GM12891 (cell line): Measurements from ENCODE around the gene MND1.

ENCODE experiments used
- PAX5 ChIP-seq: IDR thresholded peaks from 2 replicates; pipeline ENCODE4 v1.6.1; 2011; ENCODE audit warnings: low read length, moderate library complexity, mild to moderate bottlenecking; ENCODE audit not compliant: insufficient read depth, severe bottlenecking
- POLR2A ChIP-seq: IDR thresholded peaks from 2 replicates; pipeline ENCODE4 v1.6.1; 2011; ENCODE audit warnings: low read depth, low read length, control low read depth
- POLR2AphosphoS5 ChIP-seq: IDR thresholded peaks from 2 replicates; pipeline ENCODE4 v1.6.1; 2011; ENCODE audit warnings: low read depth, low read length, control low read depth
- POU2F2 ChIP-seq: IDR thresholded peaks from 2 replicates; pipeline ENCODE4 v1.6.1; 2011; ENCODE audit warnings: low read depth, mild to moderate bottlenecking, control low read depth, low read length, moderate library complexity
- TAF1 ChIP-seq: IDR thresholded peaks from 2 replicates; pipeline ENCODE4 v1.6.1; 2011; ENCODE audit warnings: low read depth, low read length, control low read depth

DNA sequence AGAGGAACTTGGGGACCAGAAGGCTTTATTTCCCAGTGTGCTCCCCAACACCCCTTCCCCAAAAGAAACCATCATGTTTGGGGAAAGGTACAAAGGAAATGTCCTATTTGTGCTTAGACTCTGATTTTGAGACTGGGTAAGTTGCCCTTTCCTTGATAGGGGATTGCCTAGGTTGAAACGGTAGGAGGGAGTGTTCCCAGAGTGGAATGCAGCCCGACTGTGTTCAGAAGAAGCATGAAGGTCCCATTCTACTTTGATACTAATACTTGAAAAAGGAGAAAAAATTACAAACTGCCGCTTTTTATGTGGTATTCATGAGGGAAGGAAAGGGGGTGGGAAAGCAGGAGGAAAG, 89.2 kb downstream of the MND1 start:
- no peak for TF ChIP-seq POLR2A
- no peak for TF ChIP-seq POLR2AphosphoS5
- 0 out of 2 replicates have a peak, but pooled peaks have one; percentile 31 for TF ChIP-seq POU2F2
- TF ChIP-seq PAX5: no peak
- TF ChIP-seq TAF1: no peak
